ENCODE results near the gene GALNT6. TPM values are rescaled to one million over a fixed set of nuclear protein-coding genes. Genes with fewer than 3 reads are reported as not detected.

GALNT6 gene
- total RNA-seq, 1 experiment from 2014 or later: 27.6 TPM

DNA sequence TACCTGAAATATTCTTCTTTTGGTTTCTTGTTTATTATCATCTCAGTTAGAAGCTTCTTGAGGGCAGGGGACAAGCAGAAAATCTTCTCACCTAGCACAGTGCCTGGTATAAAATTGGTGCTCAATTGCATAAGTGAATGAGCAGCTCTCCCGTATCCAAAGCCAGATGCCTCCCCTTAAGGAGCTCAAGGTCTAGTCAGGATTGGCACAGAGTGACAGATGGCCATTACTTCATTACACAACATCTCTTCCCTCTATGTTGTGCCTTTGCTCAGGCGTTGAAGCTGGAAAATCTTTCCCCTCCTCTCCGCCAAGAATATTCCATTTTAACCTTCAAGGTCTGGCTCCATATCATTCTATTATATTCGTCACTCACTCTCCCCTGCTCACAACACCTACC lies 37.0 kb upstream of the GALNT6 start:
- intact Hi-C loops (cut with micrococcal nuclease): no loop called here
- TF ChIP-seq, protein P1, sequence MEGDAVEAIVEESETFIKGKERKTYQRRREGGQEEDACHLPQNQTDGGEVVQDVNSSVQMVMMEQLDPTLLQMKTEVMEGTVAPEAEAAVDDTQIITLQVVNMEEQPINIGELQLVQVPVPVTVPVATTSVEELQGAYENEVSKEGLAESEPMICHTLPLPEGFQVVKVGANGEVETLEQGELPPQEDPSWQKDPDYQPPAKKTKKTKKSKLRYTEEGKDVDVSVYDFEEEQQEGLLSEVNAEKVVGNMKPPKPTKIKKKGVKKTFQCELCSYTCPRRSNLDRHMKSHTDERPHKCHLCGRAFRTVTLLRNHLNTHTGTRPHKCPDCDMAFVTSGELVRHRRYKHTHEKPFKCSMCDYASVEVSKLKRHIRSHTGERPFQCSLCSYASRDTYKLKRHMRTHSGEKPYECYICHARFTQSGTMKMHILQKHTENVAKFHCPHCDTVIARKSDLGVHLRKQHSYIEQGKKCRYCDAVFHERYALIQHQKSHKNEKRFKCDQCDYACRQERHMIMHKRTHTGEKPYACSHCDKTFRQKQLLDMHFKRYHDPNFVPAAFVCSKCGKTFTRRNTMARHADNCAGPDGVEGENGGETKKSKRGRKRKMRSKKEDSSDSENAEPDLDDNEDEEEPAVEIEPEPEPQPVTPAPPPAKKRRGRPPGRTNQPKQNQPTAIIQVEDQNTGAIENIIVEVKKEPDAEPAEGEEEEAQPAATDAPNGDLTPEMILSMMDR (IDR thresholded peaks at IDR 0.05; ENCODE audit: unreplicated experiment): no peak
- ChIA-PET CTCF (interaction anchor here (0.5 to 1.3 kb wide), 5 partner anchors 8 to 396 kb away, joined by 3 to 5 read pairs (median 3); no protein-coding TSS in a partner anchor), POLR2A (no interaction called here)
- Mint-ChIP-seq H3K27ac (ENCODE audit: low read depth, unreplicated experiment) (no peak overlapping the region), H3K36me3 (ENCODE audit: insufficient read depth, unreplicated experiment) (no peaks in the 10 kb centered on the region), H3K4me1 (ENCODE audit: insufficient read depth, unreplicated experiment) (no peaks in the 10 kb centered on the region), H3K4me3 (ENCODE audit: unreplicated experiment) (no peak overlapping the region), H3K9me3 (ENCODE audit: unreplicated experiment) (no peaks in the 10 kb centered on the region), H3K27me3 (ENCODE audit: insufficient read depth, unreplicated experiment) (peaks cover 14% of the 10 kb centered on the region)
- BruUV-seq (replicated peaks): no TSS peak
- DNase-seq (ENCODE audit: unreplicated experiment): no peak

DNA sequence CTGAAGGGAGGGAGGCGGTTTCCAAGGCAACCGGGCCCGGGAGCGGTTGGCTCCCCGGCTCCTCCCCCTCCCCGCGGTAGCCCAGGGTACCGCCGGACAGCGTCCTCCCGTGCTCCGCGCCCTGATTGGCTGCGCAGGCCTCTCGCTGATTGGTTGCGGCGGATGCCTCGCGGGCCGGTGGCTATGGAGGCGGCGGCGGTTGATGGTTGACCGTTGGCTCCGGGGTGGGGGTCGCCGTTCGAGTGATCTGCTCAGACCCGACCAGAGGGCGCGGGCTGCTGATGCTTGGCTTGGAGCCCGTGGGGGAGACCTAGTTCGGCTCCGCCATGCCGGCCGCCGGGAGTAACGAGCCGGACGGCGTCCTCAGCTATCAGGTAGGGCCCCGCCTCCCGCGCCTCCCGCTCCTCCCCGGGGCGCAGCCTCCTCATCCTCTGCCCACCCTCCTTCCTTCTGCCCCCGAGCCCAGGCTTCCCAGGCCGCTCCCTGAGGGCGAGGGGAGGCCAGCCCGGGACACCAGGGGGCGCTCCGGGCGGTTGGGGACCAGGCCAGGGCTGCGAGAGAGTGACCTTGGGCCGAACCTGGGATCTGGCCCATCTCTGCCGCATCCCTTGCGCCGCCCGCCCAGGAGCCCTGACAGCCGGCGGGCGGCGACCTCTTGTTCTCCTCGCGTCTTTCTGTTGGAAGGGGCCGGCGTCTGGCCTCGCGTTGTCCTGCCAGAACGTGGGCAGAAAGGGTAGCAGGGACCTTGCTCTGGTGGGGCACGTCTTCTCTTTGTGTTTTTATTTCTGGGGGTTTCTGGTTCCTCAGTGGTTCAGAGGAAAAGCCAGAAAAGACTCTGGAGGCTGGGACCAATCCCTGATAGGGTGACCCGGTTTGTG lies 33.7 kb upstream of the GALNT6 start, which contains the start of gene SLC4A8:
Gene SLC4A8, plus strand, starts transcription at position 170 of the 878 bp plus-strand sequence. Its CDS starts 157 bp downstream, at position 327.
- TF ChIP-seq, protein P1 (IDR thresholded peaks at IDR 0.05; ENCODE audit: unreplicated experiment): peak; percentile 88
- peak within 1 kb of the TSS; percentile 68 for H3K4me3 Mint-ChIP-seq (ENCODE audit: unreplicated experiment)
- peaks cover 14% of the 10 kb centered on the region for H3K27me3 Mint-ChIP-seq (ENCODE audit: insufficient read depth, unreplicated experiment)
- no peak within 1 kb of the TSS for H3K27ac Mint-ChIP-seq (ENCODE audit: low read depth, unreplicated experiment)
- CTCF ChIA-PET: interaction anchor here (0.5 to 6.0 kb wide), 7 partner anchors 22 to 451 kb away, joined by 3 to 77 read pairs (median 4); no protein-coding TSS in a partner anchor
- no peaks in the 10 kb centered on the region for H3K36me3 Mint-ChIP-seq (ENCODE audit: insufficient read depth, unreplicated experiment)
- intact Hi-C loops (cut with micrococcal nuclease): loop anchor here (1.0 kb wide), 1 partner anchor 399 kb away; no protein-coding TSS in a partner anchor
- POLR2A ChIA-PET: no interaction called here
- DNase-seq (ENCODE audit: unreplicated experiment): peak; percentile 58
- no peaks in the 10 kb centered on the region for H3K4me1 Mint-ChIP-seq (ENCODE audit: insufficient read depth, unreplicated experiment)
- no TSS peak for BruUV-seq (replicated peaks)
- H3K9me3 Mint-ChIP-seq (ENCODE audit: unreplicated experiment): no peaks in the 10 kb centered on the region

DNA sequence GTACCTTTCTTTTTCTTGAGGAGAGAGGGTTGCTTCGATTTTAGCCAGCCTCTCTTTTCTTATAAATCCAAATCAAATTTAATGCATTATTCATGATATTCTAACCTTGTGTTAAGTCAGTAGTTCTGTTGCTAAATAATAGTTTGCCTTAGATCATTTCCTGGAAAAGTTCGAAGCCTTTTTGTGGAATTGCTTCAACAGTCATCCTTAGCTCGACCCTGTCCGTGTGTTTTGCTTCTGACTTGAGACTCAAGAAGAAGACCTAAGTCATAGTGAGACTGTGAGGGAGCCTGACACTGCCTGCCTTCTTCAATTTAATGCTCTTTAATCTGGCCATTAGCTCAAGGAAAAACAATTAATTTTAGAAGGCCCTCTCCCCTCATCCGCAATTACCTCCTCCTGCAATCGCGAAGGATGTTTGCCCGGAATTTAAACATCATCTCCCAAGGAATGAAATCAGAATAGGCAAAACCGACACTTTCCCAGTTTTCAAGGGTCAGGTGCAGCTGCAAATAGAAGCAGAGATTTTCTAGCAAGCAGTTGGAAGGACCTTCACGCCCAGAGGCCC lies 33.0 kb upstream of the GALNT6 start:
- ChIA-PET CTCF (interaction anchor here (0.7 to 6.1 kb wide), 9 partner anchors 21 to 452 kb away, joined by 3 to 77 read pairs (median 4); no protein-coding TSS in a partner anchor), POLR2A (no interaction called here)
- peak overlapping the region; percentile 68 for H3K4me3 Mint-ChIP-seq (ENCODE audit: unreplicated experiment)
- no peak overlapping the region for H3K27ac Mint-ChIP-seq (ENCODE audit: low read depth, unreplicated experiment)
- no peak for DNase-seq (ENCODE audit: unreplicated experiment)
- BruUV-seq (replicated peaks): no TSS peak
- no peaks in the 10 kb centered on the region for H3K9me3 Mint-ChIP-seq (ENCODE audit: unreplicated experiment)
- TF ChIP-seq, protein P1 (IDR thresholded peaks at IDR 0.05; ENCODE audit: unreplicated experiment): no peak
- no peaks in the 10 kb centered on the region for H3K4me1 Mint-ChIP-seq (ENCODE audit: insufficient read depth, unreplicated experiment)
- no peaks in the 10 kb centered on the region for H3K36me3 Mint-ChIP-seq (ENCODE audit: insufficient read depth, unreplicated experiment)
- intact Hi-C loops (cut with micrococcal nuclease): no loop called here
- H3K27me3 Mint-ChIP-seq (ENCODE audit: insufficient read depth, unreplicated experiment): peaks cover 14% of the 10 kb centered on the region
